NB4 (cell line): ENCODE measurements around the gene PDE4B.

ENCODE experiments used
- DNase-seq: peaks from one replicate; pipeline ENCODE4 v3.0.0; 2010; ENCODE audit warnings: low read depth
- H3K4me3 ChIP-seq: one replicate; pipeline ENCODE4 v1.5.1; 2011; ENCODE audit warnings: mild to moderate bottlenecking, low read depth, low read length, moderate library complexity
- CTCF ChIP-seq: IDR thresholded peaks from one replicate; pipeline ENCODE4 v1.5.1; 2012; ENCODE audit warnings: low read depth, low read length
- MAX ChIP-seq: IDR thresholded peaks from 2 replicates; pipeline ENCODE4 v1.6.1; 2011; ENCODE audit warnings: low read depth, low read length
- MYC ChIP-seq: IDR thresholded peaks from 2 replicates; pipeline ENCODE4 v1.6.1; 2011; ENCODE audit warnings: low read depth, low read length
- POLR2A ChIP-seq: IDR thresholded peaks from 2 replicates; pipeline ENCODE4 v1.6.1; 2011; ENCODE audit warnings: mild to moderate bottlenecking; ENCODE audit not compliant: insufficient read length; ENCODE audit errors: extremely low read depth

PDE4B gene

GRCh38 chr1:65897485-65897884 lies 104.8 kb downstream of the PDE4B start:
- no peak for DNase-seq
- TF ChIP-seq MYC = no peak
- TF ChIP-seq MAX = no peak
- TF ChIP-seq POLR2A = no peak
- no peak for TF ChIP-seq CTCF
- no peak overlapping the region for H3K4me3 ChIP-seq

- no peak overlapping the region for H3K4me3 ChIP-seq
- DNase-seq = no peak
- TF ChIP-seq POLR2A (no peak), MYC (no peak), MAX (no peak), CTCF (no peak)
Measured at GRCh38 chr1:65904681-65905083, 112.0 kb downstream of the PDE4B start.

- H3K4me3 ChIP-seq = no peak overlapping the region
- no peak for DNase-seq
- TF ChIP-seq POLR2A (no peak), MYC (no peak), CTCF (no peak), MAX (no peak)
Measured at GRCh38 chr1:65910432-65910831, 117.7 kb downstream of the PDE4B start.

- no peak for TF ChIP-seq MAX
- TF ChIP-seq CTCF = no peak
- TF ChIP-seq POLR2A = no peak
- DNase-seq = no peak
- H3K4me3 ChIP-seq = no peak overlapping the region
Measured at GRCh38 chr1:65911679-65912078, 119.0 kb downstream of the PDE4B start.

- H3K4me3 ChIP-seq = no peak overlapping the region
- TF ChIP-seq MYC = no peak
- TF ChIP-seq POLR2A = no peak
- no peak for DNase-seq
Measured at GRCh38 chr1:65918564-65918963, 125.9 kb downstream of the PDE4B start.

- H3K4me3 ChIP-seq = no peak overlapping the region
- no peak for TF ChIP-seq POLR2A
- TF ChIP-seq CTCF = no peak
- TF ChIP-seq MAX = no peak
- TF ChIP-seq MYC = no peak
- DNase-seq = no peak
Measured at GRCh38 chr1:65921446-65921845, 128.8 kb downstream of the PDE4B start.
